Measurements from ENCODE around the gene HIPK1. TPM values are rescaled to one million over a fixed set of nuclear protein-coding genes. Genes with fewer than 3 reads are reported as not detected.

HIPK1 gene
- total and polyA plus RNA-seq, 12 donors = 7.8 to 91.0 (median 61.2) TPM

- H3K4me1 ChIP-seq = peaks cover 0 to 75% (median 69%) of the 10 kb centered on the region in 9 donors
- no peaks in the 10 kb centered on the region for H3K9me3 ChIP-seq
- H3K36me3 ChIP-seq = peaks cover 0 to 24% (median 0%) of the 10 kb centered on the region in 9 donors
- ATAC-seq (peak; percentile 66 to 83 (median 74)), DNase-seq (peak; percentile 70 to 92)
- H3K4me3 ChIP-seq = peak within 1 kb of the TSS in 9 of 10 donors; percentile 10 to 48 (median 44)
- peak within 1 kb of the TSS in 9 of 10 donors; percentile 14 to 76 (median 61) for H3K27ac ChIP-seq
- peak; percentile 40 to 87 (median 74) for TF ChIP-seq CTCF (IDR thresholded peaks at IDR 0.05)
- intact Hi-C loops (cut with DNase I) = loop anchor here in 9 of 10 donors (1.0 to 10.0 kb wide), 8 partner anchors 144 to 306 kb away; no protein-coding TSS in a partner anchor
- WGBS, 2 donors = 21 to 22% methylated on average over 13 of the region's 13 CpGs
- no peaks in the 10 kb centered on the region for H3K27me3 ChIP-seq
These were observed 50.0 kb downstream of the HIPK1 start, which contains the start of gene OLFML3 for GRCh38 chr1:113978863-113979702. Gene OLFML3, plus strand, starts transcription at chr1:113979474. Its CDS starts 43 bp downstream, at chr1:113979517.

GRCh38 chr1:113980110-113980509, 51.0 kb downstream of the HIPK1 start:
- TF ChIP-seq CTCF (IDR thresholded peaks at IDR 0.05) = no peak
- Histone ChIP-seq H3K4me1 (peaks cover 0 to 84% (median 77%) of the 10 kb centered on the region in 9 donors), H3K27me3 (no peaks in the 10 kb centered on the region), H3K36me3 (peaks cover 0 to 13% (median 0%) of the 10 kb centered on the region in 9 donors), H3K27ac (peak overlapping the region in 8 of 10 donors; percentile 27 to 76 (median 61)), H3K4me3 (peak overlapping the region in 9 of 10 donors; percentile 10 to 48 (median 44)), H3K9me3 (no peaks in the 10 kb centered on the region)
- WGBS, 2 donors = 43 to 49% methylated on average over 10 of the region's 10 CpGs
- ATAC-seq (no peak), DNase-seq (peak; percentile 54 to 74)
- intact Hi-C loops (cut with DNase I) = loop anchor here in 3 of 10 donors (2.0 to 10.0 kb wide), 2 partner anchors 155 to 303 kb away; no protein-coding TSS in a partner anchor

- H3K4me1 ChIP-seq = peaks cover 0 to 70% (median 57%) of the 10 kb centered on the region in 9 donors
- intact Hi-C loops (cut with DNase I) = loop anchor here in 3 of 10 donors (2.0 to 10.0 kb wide), 2 partner anchors 153 to 301 kb away; no protein-coding TSS in a partner anchor
- no peak for TF ChIP-seq CTCF (IDR thresholded peaks at IDR 0.05)
- DNase-seq (peak; percentile 38 to 54), ATAC-seq (peak; percentile 38 to 79 (median 59))
- peak overlapping the region in 8 of 10 donors; percentile 16 to 41 (median 21) for H3K4me3 ChIP-seq
- no peaks in the 10 kb centered on the region for H3K27me3 ChIP-seq
- WGBS, 2 donors = 53 to 58% methylated on average over 18 of the region's 18 CpGs
- H3K36me3 ChIP-seq = peaks cover 0 to 6% (median 0%) of the 10 kb centered on the region in 9 donors
- no peaks in the 10 kb centered on the region for H3K9me3 ChIP-seq
- H3K27ac ChIP-seq = peak overlapping the region; percentile 10 to 74 (median 37)
These were observed 53.1 kb downstream of the HIPK1 start for GRCh38 chr1:113981962-113982931.
